Retinal pigment epithelial cell (primary cell): ENCODE measurements around the gene DOC2A.

Experiments
- DNase-seq: peaks from one replicate; pipeline ENCODE4 v3.0.0-alpha.2; 2010; ENCODE audit warnings: low read depth
- H3K4me3 ChIP-seq: 2 replicates; pipeline ENCODE4 v1.5.1; 2011; ENCODE audit warnings: mild to moderate bottlenecking, low read length, control low read depth, moderate library complexity
- TF ChIP-seq, protein P1 (sequence below): conservative IDR thresholded peaks from 2 replicates; pipeline ENCODE4 v1.5.1; 2011; ENCODE audit warnings: low read depth, low read length, control low read depth, inconsistent platforms

Gene DOC2A

DNA sequence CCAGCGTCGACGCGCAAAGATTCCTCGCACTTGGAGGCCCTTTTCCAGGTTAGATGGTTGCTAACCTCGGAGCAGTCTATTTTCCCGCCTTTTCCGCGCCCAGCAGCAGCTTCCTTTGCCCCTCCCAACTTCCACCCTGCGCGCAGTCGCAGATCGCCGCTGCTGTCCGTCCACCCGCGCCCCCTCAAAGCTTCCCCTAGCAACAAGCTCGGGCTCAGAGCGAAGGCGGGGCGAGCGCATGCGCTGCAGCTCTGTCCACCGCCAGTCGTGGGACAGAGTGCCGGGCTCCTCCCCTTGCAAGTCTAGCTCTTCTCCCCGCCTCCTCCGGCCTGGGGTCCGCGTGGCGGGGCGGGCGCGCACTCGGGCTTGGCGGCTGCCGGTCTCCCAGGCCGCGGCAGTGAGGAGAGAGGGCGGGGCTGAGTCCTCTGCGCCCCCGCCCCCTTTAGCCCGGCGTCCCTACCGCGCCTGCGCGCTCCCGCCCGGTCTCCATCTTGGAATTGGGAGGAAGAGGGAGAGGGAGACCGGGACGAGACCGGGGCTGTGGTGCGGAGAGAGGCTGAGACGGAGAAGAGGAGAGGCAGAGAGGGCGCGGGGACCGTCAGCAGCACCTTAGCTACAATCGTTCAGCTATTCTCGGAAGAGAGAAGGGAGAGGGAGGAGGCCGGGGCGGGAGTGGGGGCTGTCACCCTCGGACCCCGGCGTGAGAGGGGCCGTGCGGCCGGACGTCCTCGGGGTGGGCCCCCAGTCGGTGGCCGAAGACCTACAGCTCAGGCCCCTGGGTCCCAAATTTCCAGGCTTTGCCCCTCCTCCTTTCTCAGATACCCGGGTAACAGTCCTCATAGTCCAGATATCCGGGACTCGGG is 37.2 kb downstream of the DOC2A start, which contains the start of gene TAOK2:
TAOK2 (plus strand) TSS at position 485 of the 863 bp plus-strand sequence. CDS start 3,905 bp downstream, outside the sequence.
- TF ChIP-seq, protein P1, sequence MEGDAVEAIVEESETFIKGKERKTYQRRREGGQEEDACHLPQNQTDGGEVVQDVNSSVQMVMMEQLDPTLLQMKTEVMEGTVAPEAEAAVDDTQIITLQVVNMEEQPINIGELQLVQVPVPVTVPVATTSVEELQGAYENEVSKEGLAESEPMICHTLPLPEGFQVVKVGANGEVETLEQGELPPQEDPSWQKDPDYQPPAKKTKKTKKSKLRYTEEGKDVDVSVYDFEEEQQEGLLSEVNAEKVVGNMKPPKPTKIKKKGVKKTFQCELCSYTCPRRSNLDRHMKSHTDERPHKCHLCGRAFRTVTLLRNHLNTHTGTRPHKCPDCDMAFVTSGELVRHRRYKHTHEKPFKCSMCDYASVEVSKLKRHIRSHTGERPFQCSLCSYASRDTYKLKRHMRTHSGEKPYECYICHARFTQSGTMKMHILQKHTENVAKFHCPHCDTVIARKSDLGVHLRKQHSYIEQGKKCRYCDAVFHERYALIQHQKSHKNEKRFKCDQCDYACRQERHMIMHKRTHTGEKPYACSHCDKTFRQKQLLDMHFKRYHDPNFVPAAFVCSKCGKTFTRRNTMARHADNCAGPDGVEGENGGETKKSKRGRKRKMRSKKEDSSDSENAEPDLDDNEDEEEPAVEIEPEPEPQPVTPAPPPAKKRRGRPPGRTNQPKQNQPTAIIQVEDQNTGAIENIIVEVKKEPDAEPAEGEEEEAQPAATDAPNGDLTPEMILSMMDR, result no peak
- DNase-seq, result peak; percentile 96
- H3K4me3 ChIP-seq, result peak within 1 kb of the TSS; percentile 94

DNA sequence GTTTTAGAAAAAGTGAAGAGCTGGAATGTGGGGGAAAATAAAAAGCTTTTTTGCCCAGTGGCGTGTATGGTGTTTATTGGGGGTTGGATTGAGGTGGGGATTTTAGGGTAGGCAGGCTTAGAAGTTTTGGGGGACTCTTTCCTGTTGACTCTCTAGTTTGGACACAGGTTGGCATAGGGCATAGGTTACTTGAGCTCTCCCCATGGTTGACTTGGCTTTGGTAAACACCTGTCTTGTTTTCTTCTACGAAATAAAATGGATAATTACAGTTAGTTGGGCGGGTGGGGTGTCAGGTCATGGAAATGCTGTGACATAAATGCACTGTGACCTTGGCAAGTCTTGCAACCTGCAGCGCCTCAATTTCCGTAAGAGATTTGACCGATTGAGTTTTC is 37.8 kb downstream of the DOC2A start:
- no peak for DNase-seq
- TF ChIP-seq, protein P1, result no peak
- H3K4me3 ChIP-seq, result no peak overlapping the region

DNA sequence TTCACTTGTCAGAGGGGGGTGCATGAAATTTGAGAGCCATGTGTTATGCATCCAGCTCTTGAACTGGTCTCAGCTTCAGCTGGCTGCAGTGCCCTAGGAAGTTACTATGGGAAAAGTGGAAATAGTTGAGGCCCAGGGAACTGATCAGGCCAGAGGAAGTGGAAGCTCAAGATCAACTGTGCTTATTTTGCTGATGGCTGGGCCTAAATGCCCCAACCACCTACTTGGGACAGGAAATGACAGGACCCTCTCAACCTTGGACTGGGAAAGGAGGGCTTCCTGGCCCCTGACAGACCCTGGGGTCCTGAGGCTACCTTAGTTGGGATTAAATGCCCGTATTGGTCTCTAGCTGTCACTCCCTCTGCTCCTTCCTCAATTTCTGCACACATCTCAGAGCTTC is 38.3 kb downstream of the DOC2A start:
- no peak overlapping the region for H3K4me3 ChIP-seq

DNA sequence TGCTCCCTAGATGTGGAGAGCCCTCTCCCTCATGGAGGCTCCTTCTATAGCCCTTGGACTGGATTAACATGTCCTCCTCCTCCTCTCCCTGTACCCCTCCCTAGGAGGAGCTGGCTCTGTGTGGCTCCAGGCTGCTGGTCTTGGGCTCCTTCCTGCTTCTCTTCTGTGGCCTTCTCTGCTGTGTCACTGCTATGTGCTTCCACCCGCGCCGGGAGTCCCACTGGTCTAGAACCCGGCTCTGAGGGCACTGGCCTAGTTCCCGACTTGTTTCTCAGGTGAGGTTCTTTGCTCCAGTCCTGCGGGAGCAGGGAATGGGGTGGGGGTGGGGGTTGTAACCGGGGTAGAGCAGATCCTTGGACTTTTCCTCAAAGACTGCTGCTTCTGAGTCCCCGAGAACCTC is 39.5 kb downstream of the DOC2A start:
- TF ChIP-seq, protein P1, result no peak
- no peak for DNase-seq
- no peak overlapping the region for H3K4me3 ChIP-seq

More for the DNA sequence above, 38.3 kb downstream of the DOC2A start:
- TF ChIP-seq, protein P1, result no peak
- no peak for DNase-seq

DNA sequence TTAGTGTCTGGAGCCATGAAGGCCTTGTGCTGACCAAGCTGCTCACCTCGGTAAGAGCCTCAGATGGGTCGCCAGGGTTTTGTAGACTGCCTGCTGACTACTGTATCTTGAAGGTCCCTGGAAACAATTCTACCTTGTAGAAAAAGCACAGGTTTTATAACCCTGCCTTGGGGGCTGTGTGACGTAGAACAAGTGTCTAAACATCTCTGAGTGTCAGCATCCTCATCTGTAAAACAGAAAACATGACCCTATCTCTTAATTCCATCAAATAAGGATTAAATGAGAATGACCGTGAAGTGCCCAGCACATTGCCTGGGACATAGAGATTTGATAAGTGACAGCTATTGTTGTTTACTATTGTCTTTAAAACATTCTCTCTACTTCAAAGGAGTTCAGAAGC is 42.6 kb downstream of the DOC2A start:
- no peak for DNase-seq
- TF ChIP-seq, protein P1, result no peak
- H3K4me3 ChIP-seq, result no peak overlapping the region

DNA sequence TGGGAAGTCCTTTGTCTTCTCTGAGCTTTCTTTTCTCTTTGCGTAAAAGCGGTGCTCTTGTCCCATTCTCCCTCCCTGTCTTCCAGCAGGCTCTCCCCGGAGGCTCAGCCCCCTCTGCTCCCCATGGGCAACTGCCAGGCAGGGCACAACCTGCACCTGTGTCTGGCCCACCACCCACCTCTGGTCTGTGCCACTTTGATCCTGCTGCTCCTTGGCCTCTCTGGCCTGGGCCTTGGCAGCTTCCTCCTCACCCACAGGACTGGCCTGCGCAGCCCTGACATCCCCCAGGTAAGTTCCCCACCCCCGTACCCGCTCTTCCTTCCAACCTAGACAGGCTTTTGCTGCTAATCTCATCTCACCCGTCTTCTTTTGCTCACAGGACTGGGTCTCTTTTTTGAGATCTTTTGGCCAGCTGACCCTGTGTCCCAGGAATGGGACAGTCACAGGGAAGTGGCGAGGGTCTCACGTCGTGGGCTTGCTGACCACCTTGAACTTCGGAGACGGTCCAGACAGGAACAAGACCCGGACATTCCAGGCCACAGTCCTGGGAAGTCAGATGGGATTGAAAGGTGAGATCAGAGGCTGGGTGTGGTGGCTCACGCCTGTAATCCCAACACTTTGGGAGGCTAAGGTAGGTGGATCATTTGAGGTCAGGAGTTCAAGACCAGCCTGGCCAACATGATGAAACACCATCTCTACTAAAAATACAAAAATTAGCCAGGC is 47.6 kb downstream of the DOC2A start:
- TF ChIP-seq, protein P1, result no peak
- peak overlapping the region; percentile 77 for H3K4me3 ChIP-seq

More for the DNA sequence above, 47.6 kb downstream of the DOC2A start:
- DNase-seq, result no peak
